CD4-positive, alpha-beta T cell (primary cell): ENCODE data around the gene DAPK3. TPM values are rescaled to one million over a fixed set of nuclear protein-coding genes. Genes with fewer than 3 reads are reported as not detected.

Experiments
- ATAC-seq: fragments of 200-7000 bp; cut with Tn5 transposase; one replicate; pipeline ENCODE4 v1.10.0; 2022; ENCODE audit warnings: mild to moderate bottlenecking; ENCODE audit not compliant: poor library complexity
- CTCF ChIA-PET: fragments of 350-600 bp; sonication (Branson Sonifier 250); formaldehyde crosslinking; loops from one replicate; lab custom pipeline; 2021; ENCODE audit warnings: antibody characterized with exemption, inconsistent platforms; lab: Charles Lee
- POLR2A ChIA-PET: fragments of 350-600 bp; sonication (Branson Sonifier 250); formaldehyde crosslinking; loops from one replicate; lab custom pipeline; 2021; ENCODE audit warnings: antibody characterized with exemption, inconsistent platforms; lab: Charles Lee
- DNase-seq, 14 experiments: peaks; one replicate each; pipeline ENCODE4 v3.0.0-alpha.2; 2013 to 2020; ENCODE audit warnings: mixed read lengths in 2 of 14
- H3K27ac ChIP-seq, 2 donors: one replicate each; pipeline versions ENCODE4 v1.5.1 to v1.7.0; 2013; ENCODE audit warnings: low read length in 2 of 2, low read depth in 1 of 2, mild to moderate bottlenecking in 1 of 2
- H3K27me3 ChIP-seq, 2 experiments: 1 replicate in 1 of 2; 2 replicates in 1 of 2; pipeline versions ENCODE4 v1.6.1 to v1.7.0; 2013; ENCODE audit warnings: low read length in 2 of 2, control low read depth in 1 of 2, mild to moderate bottlenecking in 1 of 2, moderate library complexity in 1 of 2; ENCODE audit not compliant: insufficient read depth in 2 of 2, control insufficient read depth in 1 of 2
- H3K36me3 ChIP-seq: one replicate; pipeline ENCODE4 v1.6.1; 2013; ENCODE audit warnings: low read length, control low read depth; ENCODE audit not compliant: insufficient read depth
- H3K4me1 ChIP-seq: one replicate; pipeline ENCODE4 v1.6.1; 2013; ENCODE audit warnings: low read length, control low read depth; ENCODE audit not compliant: insufficient read depth
- H3K4me3 ChIP-seq: one replicate; pipeline ENCODE4 v1.5.1; 2013; ENCODE audit warnings: mild to moderate bottlenecking, low read length, moderate library complexity
- H3K9me3 ChIP-seq, 2 experiments: 1 replicate in 1 of 2; 2 replicates in 1 of 2; pipeline versions ENCODE4 v1.6.1 to v1.7.0; 2013; ENCODE audit warnings: low read length in 2 of 2, mild to moderate bottlenecking in 2 of 2, control low read depth in 1 of 2, moderate library complexity in 1 of 2; ENCODE audit not compliant: control insufficient read depth in 1 of 2, insufficient read depth in 1 of 2
- H3K27ac Mint-ChIP-seq: one replicate; pipeline ENCODE4 v1.8.0; 2020; ENCODE audit warnings: mixed read lengths
- H3K27me3 Mint-ChIP-seq: one replicate; pipeline ENCODE4 v1.8.0; 2021; ENCODE audit warnings: mixed read lengths
- H3K36me3 Mint-ChIP-seq: one replicate; pipeline ENCODE4 v1.8.0; 2021; ENCODE audit warnings: low read depth, mixed read lengths
- H3K4me1 Mint-ChIP-seq: one replicate; pipeline ENCODE4 v1.8.0; 2021; ENCODE audit warnings: low read depth, mixed read lengths
- H3K4me3 Mint-ChIP-seq: one replicate; pipeline ENCODE4 v1.8.0; 2020; ENCODE audit warnings: mild to moderate bottlenecking, mixed read lengths
- H3K9me3 Mint-ChIP-seq: one replicate; pipeline ENCODE4 v1.8.0; 2020; ENCODE audit warnings: mixed read lengths
- intact Hi-C, 2 experiments: fragments of 100-400 bp; cut with DNase I in 1 of 2; cut with micrococcal nuclease in 1 of 2; formaldehyde crosslinking; loops; one replicate each; pipeline versions ENCODE4 v1.15.1 to v1.9.0; 2023 to 2025; cut with DNase I, micrococcal nuclease
- total RNA-seq, 174 experiments: library from RNA in 2 of 174; stranded (reverse) in 2 of 174; gene quantifications; one replicate each; pipeline ENCODE4 v1.2.3 and lab custom pipeline; 2021 to 2026
- TF ChIP-seq, protein P1 (sequence below): fragments of 200-600 bp; IDR thresholded peaks from one replicate; pipeline ENCODE4 v1.8.0; 2022; ENCODE audit warnings: antibody characterized with exemption, mild to moderate bottlenecking

Gene DAPK3
- total RNA-seq, 2 experiments from 2014 or later: 21.1 to 22.9 TPM

DNA sequence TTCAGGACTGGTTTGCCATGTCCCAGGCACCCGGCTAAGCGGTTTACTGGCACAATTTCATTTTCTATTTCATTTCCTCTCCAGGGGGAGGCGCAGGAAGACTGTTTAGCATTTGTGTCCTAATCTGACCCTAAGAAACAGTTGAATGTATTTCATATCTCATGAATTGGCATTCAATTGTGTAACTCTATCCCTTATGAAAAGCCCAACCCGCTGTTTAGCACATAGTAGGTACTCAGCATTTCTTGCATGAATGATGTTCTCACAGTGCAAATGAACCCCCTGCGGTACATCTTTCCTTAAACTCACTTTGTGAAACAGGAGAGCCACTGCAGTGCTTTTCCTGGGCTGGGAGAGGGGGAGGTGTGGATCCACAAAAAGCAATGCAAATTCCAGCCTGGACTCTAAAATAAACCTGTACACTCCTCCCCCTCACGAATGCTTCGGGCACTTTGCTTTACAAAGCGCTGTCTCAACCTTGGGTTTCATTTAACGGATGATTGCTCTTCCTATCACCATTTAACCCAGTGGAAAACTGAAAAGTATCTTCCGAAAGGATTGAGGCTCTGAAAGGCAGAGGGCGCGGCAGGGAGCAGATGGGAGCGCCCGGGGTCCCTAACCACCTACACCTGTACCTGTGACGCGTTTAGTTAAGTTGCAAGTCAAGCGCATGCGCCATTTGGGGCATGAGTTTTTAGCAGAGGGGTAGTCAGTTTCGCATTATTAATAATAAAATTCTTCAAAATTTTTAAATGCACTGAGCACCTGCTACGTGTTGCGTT lies 15.6 kb upstream of the DAPK3 start:
- ChIA-PET POLR2A (interaction anchor here (0.9 to 4.9 kb wide), 13 partner anchors 10 to 383 kb away, joined by 3 to 72 read pairs (median 6); partner anchors contain the start of genes APBA3, DAPK3, MRPL54 and PIAS4), CTCF (interaction anchor here (1.5 to 2.2 kb wide), 3 partner anchors 15 to 154 kb away, joined by 8 to 13 read pairs (median 12); partner anchors contain the start of genes DAPK3 and PIAS4)
- Histone ChIP-seq H3K9me3 (peaks cover 0 to 5% of the 10 kb centered on the region in 2 experiments), H3K4me1 (peaks cover 61% of the 10 kb centered on the region), H3K36me3 (peaks cover 30% of the 10 kb centered on the region), H3K4me3 (peak overlapping the region; percentile 88), H3K27me3 (no peaks in the 10 kb centered on the region), H3K27ac (peak overlapping the region; percentile 33 to 60)
- H3K4me3 Mint-ChIP-seq: peak overlapping the region; percentile 97
- H3K27ac Mint-ChIP-seq: peak overlapping the region; percentile 91
- no peaks in the 10 kb centered on the region for H3K9me3 Mint-ChIP-seq
- H3K27me3 Mint-ChIP-seq: no peaks in the 10 kb centered on the region
- H3K36me3 Mint-ChIP-seq: peaks cover 52% of the 10 kb centered on the region
- TF ChIP-seq, protein P1, sequence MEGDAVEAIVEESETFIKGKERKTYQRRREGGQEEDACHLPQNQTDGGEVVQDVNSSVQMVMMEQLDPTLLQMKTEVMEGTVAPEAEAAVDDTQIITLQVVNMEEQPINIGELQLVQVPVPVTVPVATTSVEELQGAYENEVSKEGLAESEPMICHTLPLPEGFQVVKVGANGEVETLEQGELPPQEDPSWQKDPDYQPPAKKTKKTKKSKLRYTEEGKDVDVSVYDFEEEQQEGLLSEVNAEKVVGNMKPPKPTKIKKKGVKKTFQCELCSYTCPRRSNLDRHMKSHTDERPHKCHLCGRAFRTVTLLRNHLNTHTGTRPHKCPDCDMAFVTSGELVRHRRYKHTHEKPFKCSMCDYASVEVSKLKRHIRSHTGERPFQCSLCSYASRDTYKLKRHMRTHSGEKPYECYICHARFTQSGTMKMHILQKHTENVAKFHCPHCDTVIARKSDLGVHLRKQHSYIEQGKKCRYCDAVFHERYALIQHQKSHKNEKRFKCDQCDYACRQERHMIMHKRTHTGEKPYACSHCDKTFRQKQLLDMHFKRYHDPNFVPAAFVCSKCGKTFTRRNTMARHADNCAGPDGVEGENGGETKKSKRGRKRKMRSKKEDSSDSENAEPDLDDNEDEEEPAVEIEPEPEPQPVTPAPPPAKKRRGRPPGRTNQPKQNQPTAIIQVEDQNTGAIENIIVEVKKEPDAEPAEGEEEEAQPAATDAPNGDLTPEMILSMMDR: peak; percentile 70
- H3K4me1 Mint-ChIP-seq: peaks cover 55% of the 10 kb centered on the region
- DNase-seq: peak in 13 of 14 experiments; percentile 35 to 86 (median 55)
- intact Hi-C loops: loop anchor here (1.0 to 10.0 kb wide), 9 partner anchors 80 to 416 kb away; partner anchors contain the start of genes APBA3 (in 2 of the 2), MRPL54 (in 2 of the 2), ANKRD24 (in 1 of the 2) and CHAF1A (in 1 of the 2)
- ATAC-seq: peak; percentile 22

DNA sequence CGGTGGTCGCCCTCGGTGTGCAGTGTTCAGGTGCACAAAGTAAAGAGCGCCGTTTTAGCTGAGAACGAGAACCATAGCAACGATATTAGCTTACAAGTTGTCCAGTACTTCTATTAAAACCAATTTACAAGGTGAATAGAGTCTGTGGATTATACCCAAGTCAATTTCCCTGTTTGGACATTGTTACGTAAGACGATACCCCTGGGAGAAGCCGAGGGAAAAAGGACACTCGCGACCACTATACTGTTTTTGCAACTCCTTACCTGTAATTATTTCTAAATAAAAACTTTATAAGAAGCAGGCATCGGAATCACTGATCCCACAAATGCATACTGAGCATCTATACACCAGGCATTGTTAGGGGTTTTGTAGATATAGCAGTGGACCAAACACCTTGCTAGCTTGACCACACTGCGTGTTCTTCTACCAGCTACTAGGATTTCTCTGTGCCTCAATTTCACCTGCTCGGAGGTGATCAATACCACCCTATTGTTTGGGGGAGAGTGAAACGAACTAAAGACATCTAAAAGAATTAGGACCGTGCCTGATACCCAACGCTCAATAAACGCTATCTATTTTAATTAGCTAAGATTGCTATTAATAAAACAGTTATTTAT lies 14.9 kb upstream of the DAPK3 start:
- Mint-ChIP-seq H3K36me3 (peaks cover 59% of the 10 kb centered on the region), H3K27ac (peak overlapping the region; percentile 91), H3K27me3 (no peaks in the 10 kb centered on the region), H3K9me3 (no peaks in the 10 kb centered on the region), H3K4me3 (peak overlapping the region; percentile 97), H3K4me1 (peaks cover 55% of the 10 kb centered on the region)
- TF ChIP-seq, protein P1: no peak
- peak overlapping the region; percentile 18 to 46 for H3K27ac ChIP-seq
- no peak for DNase-seq
- H3K4me3 ChIP-seq: peak overlapping the region; percentile 88
- CTCF ChIA-PET: interaction anchor here (0.6 to 2.2 kb wide), 6 partner anchors 14 to 261 kb away, joined by 3 to 13 read pairs (median 6); partner anchors contain the start of genes DAPK3, PIAS4 and YJU2
- peaks cover 0 to 9% of the 10 kb centered on the region in 2 experiments for H3K9me3 ChIP-seq
- POLR2A ChIA-PET: interaction anchor here (0.6 to 4.9 kb wide), 23 partner anchors 9 to 486 kb away, joined by 3 to 72 read pairs (median 4); partner anchors contain the start of genes APBA3, CHAF1A, DAPK3 and MRPL54
- ATAC-seq: no peak
- peaks cover 37% of the 10 kb centered on the region for H3K36me3 ChIP-seq
- no peaks in the 10 kb centered on the region for H3K27me3 ChIP-seq
- H3K4me1 ChIP-seq: peaks cover 68% of the 10 kb centered on the region
- intact Hi-C loops: loop anchor here (1.0 to 10.0 kb wide), 11 partner anchors 15 to 417 kb away; partner anchors contain the start of genes APBA3 (in 2 of the 2), MRPL54 (in 2 of the 2), ANKRD24 (in 1 of the 2) and CHAF1A (in 1 of the 2)
